ENCODE results near the gene PDCD1.
"Not testable (repeated sequence)": the region's sequence is repeated elsewhere in the genome, so short reads cannot be mapped to it uniquely, and the experiment has no call there.

GRCh38 chr2:241823531-241824437, 34.9 kb downstream of the PDCD1 start:
- TF ChIP-seq CTCF (IDR thresholded peaks at IDR 0.05); EZH2 (IDR thresholded peaks at IDR 0.05; ENCODE audit: borderline replicate concordance, insufficient read depth, low read depth, low read length, poor library complexity, severe bottlenecking): not testable (repeated sequence)
